ENCODE results near the gene RANBP1.

RANBP1 gene

GRCh38 chr22:20109411-20110358 is 6.2 kb upstream of the RANBP1 start:
- DNase-seq, result no peak

GRCh38 chr22:20110359-20110985 is 5.4 kb upstream of the RANBP1 start:
- no peak for DNase-seq

GRCh38 chr22:20111045-20111688 is 4.7 kb upstream of the RANBP1 start:
- DNase-seq, result no peak

- no peak for DNase-seq
These were observed 3.9 kb upstream of the RANBP1 start for GRCh38 chr22:20111689-20112622.

- DNase-seq, result no peak
These were observed 3.0 kb upstream of the RANBP1 start for GRCh38 chr22:20112623-20113511.

- no peak for DNase-seq
These were observed 2.2 kb upstream of the RANBP1 start for GRCh38 chr22:20113551-20114310.

GRCh38 chr22:20114506-20115475 is 1.1 kb upstream of the RANBP1 start:
- DNase-seq, result no peak

GRCh38 chr22:20116376-20116950 is 559 bp downstream of the RANBP1 start:
- no peak for DNase-seq

- peak; percentile 95 to 97 for DNase-seq
These were observed 1.2 kb downstream of the RANBP1 start, which contains the start of gene TRMT2A for GRCh38 chr22:20116951-20117632. TRMT2A (minus strand) TSS chr22:20117226; CDS start chr22:20116906, 320 bp downstream.

GRCh38 chr22:20117633-20118299 is 1.9 kb downstream of the RANBP1 start:
- peak; percentile 74 to 86 for DNase-seq

- DNase-seq, result no peak
These were observed 2.6 kb downstream of the RANBP1 start for GRCh38 chr22:20118300-20119020.

- no peak for DNase-seq
These were observed 6.0 kb downstream of the RANBP1 start for GRCh38 chr22:20121856-20122415.

GRCh38 chr22:20123366-20124082 is 7.6 kb downstream of the RANBP1 start:
- DNase-seq, result no peak

- no peak for DNase-seq
These were observed 8.3 kb downstream of the RANBP1 start for GRCh38 chr22:20124083-20124787.
